BE2C (cell line): ENCODE data around the gene ENO2.

Source experiments
- DNase-seq: peaks from one replicate; pipeline ENCODE4 v3.0.0-alpha.2; 2020
- H3K27me3 ChIP-seq: fragments of 250-450 bp; sonication (Bioruptor Pico); 2 replicates; pipeline ENCODE4 v1.5.1; 2020; ENCODE audit warnings: mild to moderate bottlenecking
- H3K36me3 ChIP-seq: fragments of 250-450 bp; sonication (Bioruptor Pico); 2 replicates; pipeline ENCODE4 v1.5.1; 2020; ENCODE audit warnings: mild to moderate bottlenecking
- H3K4me1 ChIP-seq: fragments of 250-450 bp; sonication (Bioruptor Pico); 2 replicates; pipeline ENCODE4 v1.5.1; 2020
- H3K4me3 ChIP-seq: 2 replicates; pipeline ENCODE4 v1.5.1; 2011; ENCODE audit warnings: low read depth, low read length
- H3K9me3 ChIP-seq: fragments of 250-450 bp; sonication (Bioruptor Pico); 2 replicates; pipeline ENCODE4 v1.5.1; 2020
- TF ChIP-seq, protein P1 (sequence below): IDR thresholded peaks from 2 replicates; pipeline ENCODE4 v1.5.1; 2012; ENCODE audit warnings: mild to moderate bottlenecking, low read depth, low read length

Gene ENO2

DNA sequence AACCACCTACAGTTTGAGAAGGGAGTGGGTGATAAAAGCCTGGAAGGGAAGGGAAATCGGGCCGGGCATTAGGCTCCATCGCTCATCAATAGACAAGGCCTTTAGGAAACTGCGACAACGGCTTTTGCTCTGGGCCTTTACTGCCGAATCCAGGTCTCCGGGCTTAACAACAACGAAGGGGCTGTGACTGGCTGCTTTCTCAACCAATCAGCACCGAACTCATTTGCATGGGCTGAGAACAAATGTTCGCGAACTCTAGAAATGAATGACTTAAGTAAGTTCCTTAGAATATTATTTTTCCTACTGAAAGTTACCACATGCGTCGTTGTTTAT lies 29.0 kb downstream of the ENO2 start:
- Histone ChIP-seq H3K4me3 (peak overlapping the region; percentile 87), H3K36me3 (peaks cover 9% of the 10 kb centered on the region), H3K4me1 (peaks cover 9% of the 10 kb centered on the region), H3K27me3 (no peaks in the 10 kb centered on the region), H3K9me3 (no peaks in the 10 kb centered on the region)
- peak; percentile 88 for DNase-seq
- TF ChIP-seq, protein P1, sequence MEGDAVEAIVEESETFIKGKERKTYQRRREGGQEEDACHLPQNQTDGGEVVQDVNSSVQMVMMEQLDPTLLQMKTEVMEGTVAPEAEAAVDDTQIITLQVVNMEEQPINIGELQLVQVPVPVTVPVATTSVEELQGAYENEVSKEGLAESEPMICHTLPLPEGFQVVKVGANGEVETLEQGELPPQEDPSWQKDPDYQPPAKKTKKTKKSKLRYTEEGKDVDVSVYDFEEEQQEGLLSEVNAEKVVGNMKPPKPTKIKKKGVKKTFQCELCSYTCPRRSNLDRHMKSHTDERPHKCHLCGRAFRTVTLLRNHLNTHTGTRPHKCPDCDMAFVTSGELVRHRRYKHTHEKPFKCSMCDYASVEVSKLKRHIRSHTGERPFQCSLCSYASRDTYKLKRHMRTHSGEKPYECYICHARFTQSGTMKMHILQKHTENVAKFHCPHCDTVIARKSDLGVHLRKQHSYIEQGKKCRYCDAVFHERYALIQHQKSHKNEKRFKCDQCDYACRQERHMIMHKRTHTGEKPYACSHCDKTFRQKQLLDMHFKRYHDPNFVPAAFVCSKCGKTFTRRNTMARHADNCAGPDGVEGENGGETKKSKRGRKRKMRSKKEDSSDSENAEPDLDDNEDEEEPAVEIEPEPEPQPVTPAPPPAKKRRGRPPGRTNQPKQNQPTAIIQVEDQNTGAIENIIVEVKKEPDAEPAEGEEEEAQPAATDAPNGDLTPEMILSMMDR: no peak

DNA sequence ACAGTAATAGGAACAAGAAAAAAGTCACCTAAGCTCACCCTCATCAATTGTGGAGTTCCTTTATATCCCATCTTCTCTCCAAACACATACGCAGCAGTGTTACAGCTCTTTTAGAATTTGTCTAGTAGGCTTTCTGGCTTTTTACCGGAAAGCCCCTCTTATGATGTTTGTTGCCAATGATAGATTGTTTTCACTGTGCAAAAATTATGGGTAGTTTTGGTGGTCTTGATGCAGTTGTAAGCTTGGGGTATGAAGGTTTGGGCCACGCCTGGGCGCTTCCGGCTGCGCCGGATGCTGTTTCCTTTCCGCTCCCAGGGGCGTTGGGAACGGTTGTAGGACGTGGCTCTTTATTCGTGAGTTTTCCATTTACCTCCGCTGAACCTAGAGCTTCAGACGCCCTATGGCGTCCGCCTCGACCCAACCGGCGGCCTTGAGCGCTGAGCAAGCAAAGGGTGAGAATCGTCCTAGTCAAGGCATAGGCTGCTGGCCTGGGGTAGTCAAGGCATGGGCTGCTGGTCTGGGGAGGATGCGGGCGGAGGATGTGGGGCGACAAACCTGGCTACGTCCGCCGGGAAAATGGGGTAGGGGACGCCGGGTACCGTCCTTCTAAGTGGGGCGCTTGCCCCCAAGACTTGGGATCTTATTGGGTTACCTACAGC lies 29.5 kb downstream of the ENO2 start, which contains the start of the genes C12orf57 and RNU7-1:
Gene C12orf57, plus strand, starts transcription at position 301 of the 659 bp plus-strand sequence. Its CDS starts 100 bp downstream, at position 401.
Gene RNU7-1, plus strand, starts transcription at position 95 of the 659 bp plus-strand sequence.
- peaks cover 8% of the 10 kb centered on the region for H3K36me3 ChIP-seq
- no peaks in the 10 kb centered on the region for H3K27me3 ChIP-seq
- no peaks in the 10 kb centered on the region for H3K9me3 ChIP-seq
- H3K4me1 ChIP-seq: peaks cover 9% of the 10 kb centered on the region
- peak; percentile 89 for DNase-seq
- H3K4me3 ChIP-seq: peak within 1 kb of the TSS; percentile 87
- TF ChIP-seq, protein P1: no peak

DNA sequence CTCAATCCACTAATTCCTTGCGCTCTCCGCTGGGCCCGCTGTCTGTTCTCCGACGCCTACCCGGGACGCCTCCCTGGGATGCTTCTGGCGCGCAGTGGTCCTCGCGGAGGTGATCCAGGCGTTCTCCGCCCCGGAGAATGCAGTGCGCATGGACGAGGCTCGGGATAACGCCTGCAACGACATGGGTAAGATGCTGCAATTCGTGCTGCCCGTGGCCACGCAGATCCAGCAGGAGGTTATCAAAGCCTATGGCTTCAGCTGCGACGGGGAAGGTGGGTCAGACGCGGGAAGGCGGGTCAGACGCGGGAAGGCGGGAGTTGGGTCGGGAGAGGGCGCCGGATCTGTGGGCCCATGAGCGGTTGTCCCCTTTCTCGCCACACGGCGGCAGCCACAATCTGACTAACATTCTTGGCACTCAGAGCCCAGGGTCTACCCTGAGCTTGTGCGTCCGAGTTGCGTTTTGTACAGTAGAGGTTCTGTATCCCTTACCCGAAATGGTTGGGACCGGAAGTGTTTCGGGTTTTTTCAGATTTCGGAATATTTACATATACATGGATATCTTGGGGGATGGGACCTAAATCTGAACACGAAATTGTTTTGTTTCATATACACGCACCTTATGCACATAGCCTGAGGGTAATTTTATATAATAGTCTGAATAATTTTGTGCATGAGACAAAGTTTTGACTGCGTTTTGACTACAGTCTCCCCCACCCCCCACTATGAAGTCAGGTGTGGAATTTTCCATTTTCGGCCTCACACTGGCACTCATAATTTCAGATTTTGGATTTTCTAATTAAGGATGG lies 30.2 kb downstream of the ENO2 start:
- H3K4me1 ChIP-seq: peaks cover 9% of the 10 kb centered on the region
- H3K27me3 ChIP-seq: no peaks in the 10 kb centered on the region
- no peaks in the 10 kb centered on the region for H3K9me3 ChIP-seq
- H3K36me3 ChIP-seq: peaks cover 4% of the 10 kb centered on the region
- DNase-seq: peak; percentile 93
- TF ChIP-seq, protein P1: peak; percentile 85
- H3K4me3 ChIP-seq: peak overlapping the region; percentile 87

DNA sequence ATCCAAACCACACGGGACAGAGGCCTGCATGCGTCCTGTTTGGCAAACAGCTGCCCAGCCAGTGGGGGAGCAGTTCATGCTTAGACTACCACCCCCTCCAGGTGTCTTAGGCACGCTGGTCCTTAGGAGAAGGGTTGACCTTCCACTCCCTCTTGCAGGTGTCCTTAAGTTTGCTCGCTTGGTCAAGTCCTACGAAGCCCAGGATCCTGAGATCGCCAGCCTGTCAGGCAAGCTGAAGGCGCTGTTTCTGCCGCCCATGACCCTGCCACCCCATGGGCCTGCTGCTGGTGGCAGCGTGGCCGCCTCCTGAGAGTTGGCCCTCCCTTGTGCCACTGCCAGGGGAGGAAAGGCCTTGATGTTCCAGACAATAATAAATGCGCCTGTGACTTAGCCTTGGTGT lies 31.2 kb downstream of the ENO2 start:
- Histone ChIP-seq H3K4me3 (no peak overlapping the region), H3K4me1 (peaks cover 9% of the 10 kb centered on the region), H3K36me3 (peaks cover 4% of the 10 kb centered on the region; the same call in 1 of the 2 replicates), H3K27me3 (no peaks in the 10 kb centered on the region), H3K9me3 (no peaks in the 10 kb centered on the region)
- TF ChIP-seq, protein P1: no peak
- no peak for DNase-seq

DNA sequence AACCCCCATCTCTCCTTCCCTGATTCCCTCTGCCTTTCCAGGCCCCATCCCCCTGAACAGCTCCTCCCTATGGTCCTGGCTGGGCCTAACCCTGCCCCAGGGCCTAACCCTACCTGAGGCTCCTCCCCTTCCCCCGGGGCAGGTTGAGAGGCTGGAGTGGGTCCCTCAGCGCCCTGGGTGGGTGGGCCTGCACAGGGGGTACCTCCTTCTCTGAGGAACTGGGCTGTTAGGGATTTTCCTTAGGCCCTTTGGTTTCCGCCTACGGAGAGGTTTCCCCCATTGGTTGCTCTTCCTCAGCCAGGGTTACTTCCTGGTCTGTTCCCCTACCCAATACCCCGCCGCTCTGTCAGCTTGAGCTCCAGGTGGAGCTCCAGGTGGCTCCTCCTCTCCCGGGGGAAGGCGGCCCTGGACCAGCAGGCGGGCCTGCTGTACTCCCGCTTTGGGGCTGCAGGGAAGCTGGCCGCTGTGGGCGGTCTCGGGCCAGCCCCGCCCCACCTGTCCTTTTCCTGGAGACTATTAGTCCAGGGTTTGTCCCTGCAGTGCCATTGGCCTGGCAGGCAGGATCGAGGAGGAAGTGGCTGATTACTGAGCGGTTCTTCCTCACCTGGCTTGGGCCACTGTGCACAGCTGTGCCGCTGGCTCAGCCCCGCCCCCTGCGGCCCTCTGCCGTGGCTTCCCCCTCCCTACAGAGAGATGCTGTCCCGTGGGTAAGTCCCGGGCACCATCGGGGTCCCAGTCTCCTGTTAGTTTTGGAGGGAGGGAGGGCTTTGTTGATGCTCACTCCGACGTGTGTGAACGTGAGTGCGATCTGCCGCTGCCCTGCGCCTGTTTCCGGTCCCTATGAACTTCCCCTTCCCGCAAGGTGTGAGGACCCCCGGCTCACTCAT lies 31.9 kb downstream of the ENO2 start:
- TF ChIP-seq, protein P1: no peak
- Histone ChIP-seq H3K9me3 (no peaks in the 10 kb centered on the region), H3K4me1 (peaks cover 9% of the 10 kb centered on the region), H3K4me3 (no peak overlapping the region), H3K36me3 (peaks cover 4% of the 10 kb centered on the region; the same call in 1 of the 2 replicates), H3K27me3 (no peaks in the 10 kb centered on the region)
- DNase-seq: no peak
